Measurements from ENCODE around the gene CRYBA1. TPM values are rescaled to one million over a fixed set of nuclear protein-coding genes. Genes with fewer than 3 reads are reported as not detected.

The CRYBA1 gene, protein sequence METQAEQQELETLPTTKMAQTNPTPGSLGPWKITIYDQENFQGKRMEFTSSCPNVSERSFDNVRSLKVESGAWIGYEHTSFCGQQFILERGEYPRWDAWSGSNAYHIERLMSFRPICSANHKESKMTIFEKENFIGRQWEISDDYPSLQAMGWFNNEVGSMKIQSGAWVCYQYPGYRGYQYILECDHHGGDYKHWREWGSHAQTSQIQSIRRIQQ
- not detected in 2 replicates for total RNA-seq

DNA sequence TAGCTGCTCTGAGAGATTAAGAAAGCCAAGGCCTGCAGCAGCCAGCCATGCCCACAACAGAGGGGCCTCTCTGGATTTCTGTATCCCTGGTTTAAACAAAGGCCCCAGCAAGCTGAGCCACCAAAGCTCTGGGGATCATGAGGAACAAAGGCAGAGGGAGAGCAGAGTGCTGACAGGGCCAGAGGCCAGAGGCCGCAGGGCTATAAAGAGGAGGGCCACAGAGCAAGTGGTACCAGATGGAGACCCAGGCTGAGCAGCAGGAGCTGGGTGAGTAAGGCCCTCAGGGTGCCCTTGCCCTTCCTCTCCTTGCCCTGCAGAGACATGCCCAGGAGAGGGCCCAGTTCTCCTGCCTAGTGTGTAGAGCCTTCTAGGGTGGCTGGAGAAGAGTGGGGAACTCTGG lies at the start of gene CRYBA1:
CRYBA1 (plus strand) TSS at position 232 of the 400 bp plus-strand sequence; CDS start at position 237, 5 bp downstream.

DNA sequence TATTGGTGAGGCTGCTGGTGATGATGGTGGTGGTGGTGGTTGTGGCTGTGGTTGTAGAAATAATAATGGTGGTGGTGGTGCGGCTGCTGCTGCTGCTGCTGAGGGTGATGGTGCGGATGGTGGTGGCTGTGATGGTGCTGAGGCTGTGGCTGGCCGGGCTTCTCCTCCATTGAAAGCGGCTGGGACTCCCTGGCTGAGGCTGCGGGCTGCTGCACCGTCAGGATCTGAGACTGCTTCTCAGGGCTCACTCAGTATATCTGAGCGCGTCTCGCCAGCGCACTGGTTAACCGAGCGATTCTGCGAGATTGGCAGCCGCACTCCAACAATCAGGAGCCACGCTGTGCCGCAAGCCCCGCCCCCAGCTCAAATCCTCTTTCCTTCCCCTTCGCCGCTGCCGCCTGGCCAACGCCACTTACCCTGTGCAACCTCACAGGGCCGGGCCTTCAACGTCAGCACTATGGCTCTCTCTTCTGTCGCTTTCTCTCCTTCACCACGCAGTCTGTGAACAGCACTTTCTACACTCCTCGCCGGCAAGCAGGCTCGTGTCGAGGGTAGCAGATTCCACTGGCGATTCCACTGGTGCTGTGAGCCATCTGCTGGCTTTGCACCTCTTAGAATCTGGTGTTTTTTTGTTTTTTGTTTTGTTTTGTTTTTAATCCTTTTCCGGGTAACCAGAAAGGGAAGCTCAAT lies 47.4 kb downstream of the CRYBA1 start, which contains the start of gene NUFIP2:
NUFIP2 (minus strand) TSS at position 259 of the 690 bp plus-strand sequence; CDS start at position 170, 89 bp downstream.

Other genes starting within 250 kb of the CRYBA1 start
- not detected in 2 replicates for gene SEZ6, start 240.8 kb upstream of the CRYBA1 start, total RNA-seq
- 2.7 and 2.8 TPM in 2 replicates for gene PIPOX, start 203.7 kb upstream of the CRYBA1 start, total RNA-seq
- gene MYO18A, start 66.5 kb upstream of the CRYBA1 start, total RNA-seq = 59.6 and 71.7 TPM in 2 replicates
- 30.9 and 31.6 TPM in 2 replicates for gene NUFIP2, start 47.3 kb downstream of the CRYBA1 start, total RNA-seq
- 57.9 and 61.3 TPM in 2 replicates for gene TAOK1, start 143.5 kb downstream of the CRYBA1 start, total RNA-seq